Breast epithelium (tissue), 4 donors: ENCODE measurements around the gene CHST8. TPM values are rescaled to one million over a fixed set of nuclear protein-coding genes. Genes with fewer than 3 reads are reported as not detected.

Source experiments
- DNase-seq, 2 donors: peaks; one replicate each; pipeline ENCODE4 v3.0.0-alpha.2; 2019; ENCODE audit warnings: low spot score in 2 of 2
- H3K27ac ChIP-seq, 2 donors: fragments of 200-600 bp; sonication (generic) in 1 of 2; one replicate each; pipeline ENCODE4 v1.5.1; 2016 to 2019; ENCODE audit warnings: mild to moderate bottlenecking in 1 of 2
- H3K27me3 ChIP-seq, 2 donors: fragments of 200-600 bp; sonication (generic) in 1 of 2; one replicate each; pipeline versions ENCODE4 v1.5.1 to v1.6.0; 2017 to 2019; ENCODE audit warnings: control low read depth in 1 of 2, mild to moderate bottlenecking in 1 of 2
- H3K36me3 ChIP-seq: fragments of 200-600 bp; one replicate; pipeline ENCODE4 v1.5.1; 2019
- H3K4me1 ChIP-seq, 2 donors: fragments of 200-600 bp; sonication (generic); one replicate each; pipeline ENCODE4 v1.5.1; 2016 to 2019; ENCODE audit warnings: control low read depth in 1 of 2
- H3K4me3 ChIP-seq, 3 donors: fragments of 200-600 bp; sonication (generic); 1 replicate in 2 of 3; 2 replicates in 1 of 3; pipeline ENCODE4 v1.5.1; 2016 to 2019; ENCODE audit warnings: mild to moderate bottlenecking in 3 of 3, moderate library complexity in 2 of 3
- H3K9me3 ChIP-seq, 2 donors: fragments of 200-600 bp; sonication (generic) in 1 of 2; one replicate each; pipeline ENCODE4 v1.5.1; 2016 to 2019; ENCODE audit warnings: control low read depth in 1 of 2
- POLR2A ChIP-seq: fragments of 450-650 bp; IDR thresholded peaks from one replicate; pipeline ENCODE4 v1.6.1; 2016; ENCODE audit warnings: antibody characterized with exemption, mild to moderate bottlenecking, moderate library complexity
- POLR2AphosphoS5 ChIP-seq, 3 donors: sonication (generic); formaldehyde crosslinking; IDR thresholded peaks; one replicate each; pipeline ENCODE4 v1.6.1; 2017; ENCODE audit warnings: antibody characterized with exemption in 3 of 3
- intact Hi-C: fragments of 100-400 bp; cut with DNase I; formaldehyde crosslinking; loops from one replicate; pipeline ENCODE4 v1.15.1; 2023; ENCODE audit warnings: low total_unique reads
- total RNA-seq, 3 donors: library from RNA; depleted of rRNA; stranded (reverse); fragments of >200 nt; gene quantifications; one replicate each; pipeline ENCODE4 v1.1.0, GENCODE V29; 2016
- TF ChIP-seq, protein P1 (sequence below), 3 donors: fragments of 450-650 bp; IDR thresholded peaks; one replicate each; pipeline ENCODE4 v1.5.1; 2016 to 2017; ENCODE audit warnings: antibody characterized with exemption in 3 of 3, mild to moderate bottlenecking in 3 of 3, moderate library complexity in 3 of 3

The CHST8 gene
- total RNA-seq, 3 donors from 2014 or later = 0.16 to 14.1 (median 1.6) TPM

DNA sequence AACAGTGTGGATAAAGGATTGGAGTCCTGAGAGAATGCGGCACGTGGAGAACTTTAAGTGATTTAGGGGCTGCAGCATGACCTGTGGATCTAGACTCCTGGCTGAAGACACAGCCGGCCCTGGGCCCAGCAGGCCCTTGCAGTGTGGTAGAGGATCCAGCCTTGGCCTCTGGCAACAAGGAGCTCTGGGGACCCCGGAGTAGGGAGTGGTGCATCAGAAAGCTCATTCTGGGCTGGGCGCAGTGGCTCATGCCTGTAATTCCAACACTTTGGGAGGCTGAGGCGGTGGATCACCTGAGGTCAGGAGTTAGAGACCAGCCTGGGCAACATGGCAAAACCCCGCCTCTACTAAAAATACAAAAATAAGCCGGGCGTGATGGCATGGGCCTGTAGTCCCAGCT lies 76.0 kb downstream of the CHST8 start:
- Histone ChIP-seq H3K9me3 (no peaks in the 10 kb centered on the region), H3K27me3 (peaks cover 0 to 21% of the 10 kb centered on the region in 2 donors)

GRCh38 chr19:33698576-33699435 lies 77.1 kb downstream of the CHST8 start:
- Histone ChIP-seq H3K27me3 (peaks cover 0 to 25% of the 10 kb centered on the region in 2 donors), H3K4me3 (no peak overlapping the region), H3K27ac (no peak overlapping the region), H3K4me1 (no peaks in the 10 kb centered on the region), H3K36me3 (no peaks in the 10 kb centered on the region), H3K9me3 (no peaks in the 10 kb centered on the region)
- TF ChIP-seq POLR2AphosphoS5 (IDR thresholded peaks at IDR 0.05) = no peak
- TF ChIP-seq, protein P1, sequence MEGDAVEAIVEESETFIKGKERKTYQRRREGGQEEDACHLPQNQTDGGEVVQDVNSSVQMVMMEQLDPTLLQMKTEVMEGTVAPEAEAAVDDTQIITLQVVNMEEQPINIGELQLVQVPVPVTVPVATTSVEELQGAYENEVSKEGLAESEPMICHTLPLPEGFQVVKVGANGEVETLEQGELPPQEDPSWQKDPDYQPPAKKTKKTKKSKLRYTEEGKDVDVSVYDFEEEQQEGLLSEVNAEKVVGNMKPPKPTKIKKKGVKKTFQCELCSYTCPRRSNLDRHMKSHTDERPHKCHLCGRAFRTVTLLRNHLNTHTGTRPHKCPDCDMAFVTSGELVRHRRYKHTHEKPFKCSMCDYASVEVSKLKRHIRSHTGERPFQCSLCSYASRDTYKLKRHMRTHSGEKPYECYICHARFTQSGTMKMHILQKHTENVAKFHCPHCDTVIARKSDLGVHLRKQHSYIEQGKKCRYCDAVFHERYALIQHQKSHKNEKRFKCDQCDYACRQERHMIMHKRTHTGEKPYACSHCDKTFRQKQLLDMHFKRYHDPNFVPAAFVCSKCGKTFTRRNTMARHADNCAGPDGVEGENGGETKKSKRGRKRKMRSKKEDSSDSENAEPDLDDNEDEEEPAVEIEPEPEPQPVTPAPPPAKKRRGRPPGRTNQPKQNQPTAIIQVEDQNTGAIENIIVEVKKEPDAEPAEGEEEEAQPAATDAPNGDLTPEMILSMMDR (IDR thresholded peaks at IDR 0.05) = no peak
- TF ChIP-seq POLR2A = no peak
- intact Hi-C loops = no loop called here
- DNase-seq = no peak

More for the DNA sequence above, 76.0 kb downstream of the CHST8 start:
- Histone ChIP-seq H3K4me1 (no peaks in the 10 kb centered on the region), H3K27ac (no peak overlapping the region), H3K4me3 (no peak overlapping the region), H3K36me3 (no peaks in the 10 kb centered on the region)
- no peak for DNase-seq
- TF ChIP-seq, protein P1 (IDR thresholded peaks at IDR 0.05) = no peak
- no peak for TF ChIP-seq POLR2AphosphoS5 (IDR thresholded peaks at IDR 0.05)
- TF ChIP-seq POLR2A = no peak
- intact Hi-C loops = no loop called here

DNA sequence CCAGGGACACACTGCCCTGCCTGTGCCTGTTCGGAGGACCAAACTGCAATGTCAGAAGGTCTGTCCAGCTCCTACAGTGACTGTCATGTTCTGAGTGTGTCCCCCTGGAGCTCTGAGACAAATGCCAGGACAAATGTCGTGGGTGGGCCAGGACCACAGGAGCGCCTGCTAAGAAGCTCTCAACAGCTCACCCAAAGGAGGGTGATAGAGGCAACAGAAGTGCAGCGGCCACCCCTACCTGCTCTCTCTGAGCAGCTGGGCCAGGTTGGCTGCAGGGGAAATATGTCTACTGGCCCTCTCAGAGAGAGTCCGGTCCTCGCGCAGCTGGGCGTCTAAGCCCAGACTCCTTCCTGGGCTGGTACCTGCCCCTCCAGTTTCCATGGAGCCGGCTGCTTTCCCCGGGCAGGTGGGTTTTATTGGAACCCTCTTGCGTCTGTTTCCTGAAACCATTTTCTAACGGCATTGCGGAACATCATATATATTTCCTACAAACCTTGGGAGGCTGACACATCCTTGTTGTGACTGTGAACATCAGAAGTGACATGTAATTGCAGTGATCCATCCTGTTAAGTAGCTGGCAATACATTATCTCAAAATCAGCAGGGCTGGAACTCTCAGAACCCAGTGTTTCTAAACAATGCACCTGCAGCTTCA lies 78.1 kb downstream of the CHST8 start:
- Histone ChIP-seq H3K9me3 (no peaks in the 10 kb centered on the region), H3K4me1 (no peaks in the 10 kb centered on the region), H3K27ac (no peak overlapping the region)

GRCh38 chr19:33700408-33701013 lies 78.8 kb downstream of the CHST8 start:
- Histone ChIP-seq H3K27me3 (peaks cover 0 to 30% of the 10 kb centered on the region in 2 donors), H3K36me3 (no peaks in the 10 kb centered on the region), H3K4me3 (no peak overlapping the region), H3K9me3 (no peaks in the 10 kb centered on the region), H3K27ac (no peak overlapping the region), H3K4me1 (no peaks in the 10 kb centered on the region)
- DNase-seq = no peak
- intact Hi-C loops = no loop called here
- no peak for TF ChIP-seq POLR2A
- TF ChIP-seq, protein P1 (IDR thresholded peaks at IDR 0.05) = no peak
- TF ChIP-seq POLR2AphosphoS5 (IDR thresholded peaks at IDR 0.05) = no peak

More for the DNA sequence above, 78.1 kb downstream of the CHST8 start:
- no peak for DNase-seq
- intact Hi-C loops = no loop called here
- TF ChIP-seq POLR2AphosphoS5 (IDR thresholded peaks at IDR 0.05) (no peak), POLR2A (no peak)
- TF ChIP-seq, protein P1 (IDR thresholded peaks at IDR 0.05) = no peak
- peaks cover 0 to 27% of the 10 kb centered on the region in 2 donors for H3K27me3 ChIP-seq
- H3K4me3 ChIP-seq = no peak overlapping the region
- no peaks in the 10 kb centered on the region for H3K36me3 ChIP-seq
